ENCODE data around the gene PRKAG2. TPM values are rescaled to one million over a fixed set of nuclear protein-coding genes. Genes with fewer than 3 reads are reported as not detected.

Gene PRKAG2
- total RNA-seq, 4 donors from 2014 or later: 7.5 to 14.3 (median 12.2) TPM

DNA sequence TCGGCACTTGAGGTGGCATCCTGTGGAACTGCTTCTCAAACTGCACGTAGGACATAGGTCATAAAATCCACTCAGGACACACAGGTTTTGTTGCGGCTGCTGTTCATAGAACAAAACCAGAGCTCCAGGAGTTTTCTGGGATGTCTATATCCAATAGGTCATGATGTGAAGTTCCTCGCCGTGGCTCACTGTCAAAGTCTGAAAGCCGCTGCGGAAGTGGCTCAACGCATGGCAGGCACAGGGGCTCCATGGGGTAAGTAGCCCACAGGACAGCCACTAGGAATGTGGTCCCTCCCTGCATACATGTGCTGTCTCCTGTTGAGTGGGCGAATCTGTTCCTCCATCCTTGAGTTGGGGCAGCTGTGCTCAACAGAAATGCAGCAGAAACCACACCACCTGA lies 72.2 kb downstream of the PRKAG2 start:
- no peak for TF ChIP-seq POLR2A (IDR thresholded peaks at IDR 0.05)
- TF ChIP-seq, protein P1, sequence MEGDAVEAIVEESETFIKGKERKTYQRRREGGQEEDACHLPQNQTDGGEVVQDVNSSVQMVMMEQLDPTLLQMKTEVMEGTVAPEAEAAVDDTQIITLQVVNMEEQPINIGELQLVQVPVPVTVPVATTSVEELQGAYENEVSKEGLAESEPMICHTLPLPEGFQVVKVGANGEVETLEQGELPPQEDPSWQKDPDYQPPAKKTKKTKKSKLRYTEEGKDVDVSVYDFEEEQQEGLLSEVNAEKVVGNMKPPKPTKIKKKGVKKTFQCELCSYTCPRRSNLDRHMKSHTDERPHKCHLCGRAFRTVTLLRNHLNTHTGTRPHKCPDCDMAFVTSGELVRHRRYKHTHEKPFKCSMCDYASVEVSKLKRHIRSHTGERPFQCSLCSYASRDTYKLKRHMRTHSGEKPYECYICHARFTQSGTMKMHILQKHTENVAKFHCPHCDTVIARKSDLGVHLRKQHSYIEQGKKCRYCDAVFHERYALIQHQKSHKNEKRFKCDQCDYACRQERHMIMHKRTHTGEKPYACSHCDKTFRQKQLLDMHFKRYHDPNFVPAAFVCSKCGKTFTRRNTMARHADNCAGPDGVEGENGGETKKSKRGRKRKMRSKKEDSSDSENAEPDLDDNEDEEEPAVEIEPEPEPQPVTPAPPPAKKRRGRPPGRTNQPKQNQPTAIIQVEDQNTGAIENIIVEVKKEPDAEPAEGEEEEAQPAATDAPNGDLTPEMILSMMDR (IDR thresholded peaks at IDR 0.05): no peak
- 95 to 97% methylated on average over 8 to 9 of the region's 9 CpGs for WGBS, 2 donors
- H3K4me3 ChIP-seq (ENCODE audit: low read depth, poor library complexity, severe bottlenecking): no peak overlapping the region
- no peak for DNase-seq (ENCODE audit: low spot score in 2 of 2)
- intact Hi-C loops (cut with DNase I; ENCODE audit: low total_unique reads): no loop called here

DNA sequence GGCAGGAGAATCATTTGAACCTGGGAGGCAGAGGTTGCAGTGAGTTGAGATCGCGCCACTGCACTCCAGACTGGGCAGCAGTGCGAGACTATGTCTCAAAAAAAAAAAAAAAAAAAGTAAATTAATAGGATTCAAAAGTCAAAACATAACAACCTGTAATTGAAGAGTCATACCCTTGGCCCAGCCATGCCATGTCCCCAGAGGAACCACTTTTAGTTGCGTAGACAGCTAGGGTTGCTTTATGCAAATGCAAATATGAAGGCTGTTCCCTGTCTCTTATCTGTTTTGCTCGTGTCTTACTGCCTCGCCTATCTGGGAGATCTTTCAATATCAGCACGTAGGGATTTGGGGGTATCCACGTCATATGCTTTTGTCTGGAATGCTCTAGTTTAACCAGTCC lies 73.1 kb downstream of the PRKAG2 start:
- DNase-seq (ENCODE audit: low spot score in 2 of 2): no peak
- intact Hi-C loops (cut with DNase I; ENCODE audit: low total_unique reads): no loop called here
- TF ChIP-seq POLR2A (IDR thresholded peaks at IDR 0.05): no peak
- TF ChIP-seq, protein P1 (IDR thresholded peaks at IDR 0.05): no peak
- 84 to 89% methylated on average over 8 of the region's 8 CpGs for WGBS, 2 donors
- no peak overlapping the region for H3K4me3 ChIP-seq (ENCODE audit: low read depth, poor library complexity, severe bottlenecking)

DNA sequence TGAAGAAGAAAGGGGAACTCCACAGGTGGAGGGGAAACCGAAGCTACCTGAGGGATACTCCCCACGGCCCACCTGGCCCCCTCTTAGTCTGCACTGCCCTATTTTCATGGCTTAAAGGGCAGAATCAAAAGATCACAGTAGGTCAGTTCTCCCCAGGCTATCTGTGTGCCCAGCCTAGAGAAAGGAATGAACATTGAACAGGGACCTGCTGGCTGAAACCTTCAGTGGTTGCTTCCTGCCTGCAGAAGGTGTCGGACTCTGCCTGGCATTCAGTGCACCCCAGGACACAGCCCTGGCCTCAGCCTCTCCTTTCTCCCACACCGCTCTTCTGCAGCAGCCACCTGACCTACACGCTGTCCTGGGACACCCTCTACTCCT lies 74.5 kb downstream of the PRKAG2 start:
- no peak for DNase-seq (ENCODE audit: low spot score in 2 of 2)
- TF ChIP-seq POLR2A (IDR thresholded peaks at IDR 0.05): no peak
- TF ChIP-seq, protein P1 (IDR thresholded peaks at IDR 0.05): no peak
- WGBS, 2 donors: 86 to 92% methylated on average over 5 of the region's 5 CpGs
- no peak overlapping the region for H3K4me3 ChIP-seq (ENCODE audit: low read depth, poor library complexity, severe bottlenecking)
- intact Hi-C loops (cut with DNase I; ENCODE audit: low total_unique reads): no loop called here

DNA sequence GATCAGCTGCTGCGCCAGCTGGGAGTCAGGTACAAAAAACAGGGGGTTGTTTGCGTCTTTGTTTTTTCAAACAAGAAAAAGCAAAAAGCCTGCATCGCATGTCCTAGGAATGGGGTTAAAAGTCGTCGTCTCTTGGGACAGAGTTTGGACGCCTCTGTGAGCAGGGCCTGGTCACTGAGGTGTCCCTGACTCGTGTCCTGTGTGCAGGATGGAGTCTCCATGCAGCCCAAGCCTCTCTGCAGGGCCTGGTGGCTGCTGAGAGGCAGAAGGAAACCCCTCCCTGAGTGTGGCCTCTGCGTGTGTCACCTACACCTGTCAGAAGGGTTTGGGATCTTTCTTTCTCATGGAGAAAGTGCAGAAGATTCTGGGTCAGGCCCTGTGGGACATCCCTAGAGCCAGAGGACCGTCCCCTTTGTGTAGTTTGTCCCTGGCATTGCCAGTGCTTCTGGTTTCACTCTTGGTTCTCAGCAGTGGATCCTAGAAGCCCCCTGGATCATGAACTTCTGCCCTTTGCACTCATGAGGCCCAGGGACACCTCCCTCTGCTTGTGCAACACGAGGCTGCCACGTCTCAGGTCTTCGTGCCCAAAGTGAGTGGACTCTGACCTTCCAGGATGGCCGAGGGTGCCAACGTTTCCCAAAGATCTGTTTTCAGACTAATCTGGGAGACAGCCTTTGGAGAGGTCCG lies 75.0 kb downstream of the PRKAG2 start:
- no peak overlapping the region for H3K4me3 ChIP-seq (ENCODE audit: low read depth, poor library complexity, severe bottlenecking)
- DNase-seq (ENCODE audit: low spot score in 2 of 2): no peak
- TF ChIP-seq POLR2A (IDR thresholded peaks at IDR 0.05): no peak
- TF ChIP-seq, protein P1 (IDR thresholded peaks at IDR 0.05): no peak
- intact Hi-C loops (cut with DNase I; ENCODE audit: low total_unique reads): no loop called here
- 84 to 86% methylated on average over 15 of the region's 15 CpGs for WGBS, 2 donors

DNA sequence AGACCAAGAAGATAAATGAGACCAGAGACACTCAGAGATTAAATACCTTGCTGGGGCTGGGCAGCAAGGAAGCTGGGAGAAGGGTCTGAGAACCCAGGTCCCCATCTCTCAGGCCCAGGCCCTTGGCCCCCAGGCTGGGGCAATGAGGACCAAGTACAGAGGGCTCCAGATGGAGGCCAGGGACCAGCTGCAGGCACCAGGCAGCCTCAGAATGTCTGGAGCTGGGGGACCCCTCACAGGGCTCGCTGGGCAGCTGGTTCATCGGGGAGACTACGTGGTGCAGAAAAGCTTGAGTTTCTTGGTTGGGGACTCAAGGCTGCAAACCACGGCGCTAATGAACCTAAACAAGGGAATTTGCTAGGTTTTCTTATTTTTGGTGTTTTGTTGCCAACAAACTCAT lies 75.6 kb downstream of the PRKAG2 start:
- intact Hi-C loops (cut with DNase I; ENCODE audit: low total_unique reads): no loop called here
- 96 to 97% methylated on average over 5 of the region's 5 CpGs for WGBS, 2 donors

More for the DNA sequence above, 75.6 kb downstream of the PRKAG2 start:
- no peak for DNase-seq (ENCODE audit: low spot score in 2 of 2)
- no peak overlapping the region for H3K4me3 ChIP-seq (ENCODE audit: low read depth, poor library complexity, severe bottlenecking)
- TF ChIP-seq POLR2A (IDR thresholded peaks at IDR 0.05): no peak
- TF ChIP-seq, protein P1 (IDR thresholded peaks at IDR 0.05): no peak

All from lower leg skin (tissue), 4 donors.